ENCODE data around the gene SLC25A33. TPM values are rescaled to one million over a fixed set of nuclear protein-coding genes. Genes with fewer than 3 reads are reported as not detected.

Gene SLC25A33
- total RNA-seq, 4 donors from 2014 or later: 4.9 to 12.5 (median 6.6) TPM

- no peak for DNase-seq
- H3K27me3 ChIP-seq: no peaks in the 10 kb centered on the region
- 81 to 92% methylated on average over 2 of the region's 2 CpGs for WGBS, 2 donors (ENCODE audit: low coverage in 1 of 2)
- H3K9me3 ChIP-seq: no peaks in the 10 kb centered on the region
- H3K4me3 ChIP-seq: no peak overlapping the region
- H3K36me3 ChIP-seq: peaks cover 0 to 12% (median 5%) of the 10 kb centered on the region in 4 donors
- H3K4me1 ChIP-seq: no peaks in the 10 kb centered on the region
- H3K27ac ChIP-seq: no peak overlapping the region
- in situ Hi-C loops (cut with MboI; ENCODE audit: low pct_ligation_motif_present in 1 of 4, low pct_unique_long_range_greater_than_20kb in 1 of 4, low sequenced_read_pairs in 3 of 4): no loop called here
- no peak for TF ChIP-seq POLR2A (IDR thresholded peaks at IDR 0.05)
- TF ChIP-seq, protein P1, sequence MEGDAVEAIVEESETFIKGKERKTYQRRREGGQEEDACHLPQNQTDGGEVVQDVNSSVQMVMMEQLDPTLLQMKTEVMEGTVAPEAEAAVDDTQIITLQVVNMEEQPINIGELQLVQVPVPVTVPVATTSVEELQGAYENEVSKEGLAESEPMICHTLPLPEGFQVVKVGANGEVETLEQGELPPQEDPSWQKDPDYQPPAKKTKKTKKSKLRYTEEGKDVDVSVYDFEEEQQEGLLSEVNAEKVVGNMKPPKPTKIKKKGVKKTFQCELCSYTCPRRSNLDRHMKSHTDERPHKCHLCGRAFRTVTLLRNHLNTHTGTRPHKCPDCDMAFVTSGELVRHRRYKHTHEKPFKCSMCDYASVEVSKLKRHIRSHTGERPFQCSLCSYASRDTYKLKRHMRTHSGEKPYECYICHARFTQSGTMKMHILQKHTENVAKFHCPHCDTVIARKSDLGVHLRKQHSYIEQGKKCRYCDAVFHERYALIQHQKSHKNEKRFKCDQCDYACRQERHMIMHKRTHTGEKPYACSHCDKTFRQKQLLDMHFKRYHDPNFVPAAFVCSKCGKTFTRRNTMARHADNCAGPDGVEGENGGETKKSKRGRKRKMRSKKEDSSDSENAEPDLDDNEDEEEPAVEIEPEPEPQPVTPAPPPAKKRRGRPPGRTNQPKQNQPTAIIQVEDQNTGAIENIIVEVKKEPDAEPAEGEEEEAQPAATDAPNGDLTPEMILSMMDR (IDR thresholded peaks at IDR 0.05): no peak
- TF ChIP-seq EP300 (IDR thresholded peaks at IDR 0.05; ENCODE audit: low read depth): no peak
- no peak for TF ChIP-seq POLR2AphosphoS5 (IDR thresholded peaks at IDR 0.05)
- intact Hi-C loops (cut with DNase I; ENCODE audit: low total_unique reads): no loop called here
Measured at GRCh38 chr1:9580942-9581341, 41.7 kb downstream of the SLC25A33 start.

DNA sequence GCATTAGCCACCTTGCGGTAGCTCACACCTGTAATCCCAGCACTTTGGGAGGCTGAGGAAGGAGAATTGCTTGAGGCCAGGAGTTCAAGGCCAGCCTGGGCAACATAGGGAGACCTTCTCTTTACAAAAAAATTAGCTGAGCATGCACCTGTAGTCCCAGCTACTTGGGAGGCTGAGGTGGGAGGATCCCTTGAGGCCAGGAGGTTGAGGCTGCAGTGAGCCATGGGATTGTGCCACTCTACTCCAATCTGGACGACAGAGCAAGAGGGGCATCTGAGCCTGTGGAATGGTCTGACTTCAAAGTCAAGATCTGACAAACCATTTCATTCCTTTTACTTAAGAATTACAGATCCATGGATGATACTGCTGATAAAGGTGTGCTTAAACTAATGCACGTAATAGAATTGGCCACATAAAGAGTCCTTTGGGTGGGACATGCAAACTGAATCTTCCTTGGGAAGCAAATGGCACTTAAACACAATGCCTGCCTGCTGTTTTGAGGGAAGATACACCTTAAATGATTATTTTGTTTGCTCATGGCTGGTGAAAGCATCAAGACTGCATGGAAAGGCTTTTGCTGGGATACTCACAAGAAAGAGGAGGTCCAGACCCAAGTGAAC is 47.0 kb downstream of the SLC25A33 start:
- no peak overlapping the region for H3K27ac ChIP-seq
- DNase-seq: no peak
- no peaks in the 10 kb centered on the region for H3K27me3 ChIP-seq
- WGBS, 2 donors (ENCODE audit: low coverage in 1 of 2): 91% methylated on average over 3 of the region's 3 CpGs; no CpG with 5 or more reads in 1 of the 2 donors
- TF ChIP-seq POLR2A (IDR thresholded peaks at IDR 0.05): no peak
- TF ChIP-seq EP300 (IDR thresholded peaks at IDR 0.05; ENCODE audit: low read depth): no peak
- TF ChIP-seq, protein P1 (IDR thresholded peaks at IDR 0.05): no peak
- TF ChIP-seq POLR2AphosphoS5 (IDR thresholded peaks at IDR 0.05): no peak
- intact Hi-C loops (cut with DNase I; ENCODE audit: low total_unique reads) (no loop called here), in situ Hi-C loops (cut with MboI; ENCODE audit: low pct_ligation_motif_present in 1 of 4, low pct_unique_long_range_greater_than_20kb in 1 of 4, low sequenced_read_pairs in 3 of 4) (no loop called here)
- peaks cover 0 to 5% (median 0%) of the 10 kb centered on the region in 4 donors for H3K36me3 ChIP-seq
- no peak overlapping the region for H3K4me3 ChIP-seq
- H3K4me1 ChIP-seq: peaks cover 8 to 19% (median 15%) of the 10 kb centered on the region in 4 donors
- no peaks in the 10 kb centered on the region for H3K9me3 ChIP-seq

DNA sequence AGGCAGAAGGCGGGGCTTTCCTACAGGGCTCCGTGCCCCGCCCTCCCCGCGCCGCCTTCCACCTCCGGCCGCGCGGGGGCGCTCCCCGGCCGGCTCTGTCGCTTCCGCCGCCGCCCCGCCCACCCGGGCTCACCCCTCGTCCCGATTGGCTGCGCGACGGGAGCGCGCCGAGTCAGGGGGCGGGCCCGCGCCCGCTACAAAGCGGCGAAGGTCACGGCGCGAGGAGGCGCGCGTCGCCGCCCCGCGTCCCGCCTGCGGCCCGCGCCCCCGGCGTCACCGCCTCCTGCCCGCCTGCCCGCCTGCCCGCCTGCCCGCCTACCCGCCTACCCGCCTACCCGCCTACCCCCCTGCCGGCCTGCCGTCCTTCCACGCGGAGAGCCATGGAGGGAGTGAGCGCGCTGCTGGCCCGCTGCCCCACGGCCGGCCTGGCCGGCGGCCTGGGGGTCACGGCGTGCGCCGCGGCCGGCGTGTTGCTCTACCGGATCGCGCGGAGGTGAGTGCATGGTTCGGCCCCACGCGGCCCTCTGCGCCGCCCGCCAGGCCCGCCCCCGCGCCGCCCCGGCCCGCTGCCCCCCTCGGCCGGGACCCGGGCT is 49.4 kb downstream of the SLC25A33 start, which contains the start of gene TMEM201:
TSS of gene TMEM201 (plus strand) at position 361 of the 593 bp plus-strand sequence. CDS start at position 381, 20 bp downstream.
- WGBS, 2 donors (ENCODE audit: low coverage in 1 of 2): no CpG with 5 or more reads among the region's 94 CpGs
- in situ Hi-C loops (cut with MboI; ENCODE audit: low pct_ligation_motif_present in 1 of 4, low pct_unique_long_range_greater_than_20kb in 1 of 4, low sequenced_read_pairs in 3 of 4): no loop called here
- peak within 1 kb of the TSS; percentile 74 to 86 (median 82) for H3K27ac ChIP-seq
- peak; percentile 97 for DNase-seq
- H3K36me3 ChIP-seq: no peaks in the 10 kb centered on the region
- intact Hi-C loops (cut with DNase I; ENCODE audit: low total_unique reads): no loop called here
- TF ChIP-seq, protein P1 (IDR thresholded peaks at IDR 0.05): peak in 4 of 5 experiments; percentile 57 to 90 (median 73)
- TF ChIP-seq POLR2AphosphoS5 (IDR thresholded peaks at IDR 0.05) (peak; percentile 21 to 41 (median 25)), POLR2A (IDR thresholded peaks at IDR 0.05) (no peak)
- H3K27me3 ChIP-seq: no peaks in the 10 kb centered on the region
- H3K9me3 ChIP-seq: no peaks in the 10 kb centered on the region
- H3K4me1 ChIP-seq: peaks cover 8 to 27% (median 24%) of the 10 kb centered on the region in 4 donors
- H3K4me3 ChIP-seq: peak within 1 kb of the TSS; percentile 64 to 88 (median 80)

GRCh38 chr1:9589144-9589718 is 50.0 kb downstream of the SLC25A33 start:
- peak; percentile 46 for DNase-seq
- in situ Hi-C loops (cut with MboI; ENCODE audit: low pct_ligation_motif_present in 1 of 4, low pct_unique_long_range_greater_than_20kb in 1 of 4, low sequenced_read_pairs in 3 of 4): no loop called here

More at GRCh38 chr1:9589144-9589718, 50.0 kb downstream of the SLC25A33 start:
- intact Hi-C loops (cut with DNase I; ENCODE audit: low total_unique reads): no loop called here
- Histone ChIP-seq H3K9me3 (no peaks in the 10 kb centered on the region), H3K27me3 (no peaks in the 10 kb centered on the region), H3K27ac (peak overlapping the region; percentile 74 to 86 (median 82)), H3K36me3 (no peaks in the 10 kb centered on the region), H3K4me1 (peaks cover 8 to 29% (median 25%) of the 10 kb centered on the region in 4 donors), H3K4me3 (peak overlapping the region; percentile 64 to 88 (median 80))
- 0% methylated on average over 23 of the region's 63 CpGs; no CpG with 5 or more reads in 1 of the 2 donors for WGBS, 2 donors (ENCODE audit: low coverage in 1 of 2)
- TF ChIP-seq POLR2A (IDR thresholded peaks at IDR 0.05): peak; percentile 9
- TF ChIP-seq POLR2AphosphoS5 (IDR thresholded peaks at IDR 0.05): no peak

Data from transverse colon (tissue), 4 donors.